DND-41 (cell line): ENCODE data around the gene PLEKHJ1.

Experiments used
- ATAC-seq: fragments of 200-7000 bp; cut with Tn5 transposase; 3 replicates; pipeline ENCODE4 v1.9.1; 2021; ENCODE audit warnings: low read depth; ENCODE audit not compliant: insufficient read depth
- DNase-seq: peaks from one replicate; pipeline ENCODE4 v3.0.0-alpha.2; 2020
- H2AFZ ChIP-seq: 2 replicates; pipeline ENCODE4 v1.6.0; 2012; ENCODE audit warnings: low read depth, low read length
- H3K27ac ChIP-seq: 2 replicates; pipeline ENCODE4 v1.5.1; 2012; ENCODE audit warnings: low read length, inconsistent platforms
- H3K27me3 ChIP-seq: fragments of 200-600 bp; sonication (generic); 2 replicates; pipeline ENCODE4 v1.6.0; 2012; ENCODE audit warnings: low read length, mild to moderate bottlenecking, inconsistent platforms; ENCODE audit not compliant: insufficient read depth, poor library complexity
- H3K36me3 ChIP-seq: 2 replicates; pipeline ENCODE4 v1.5.1; 2012; ENCODE audit warnings: low read length, inconsistent platforms; ENCODE audit not compliant: insufficient read depth
- H3K4me1 ChIP-seq: 2 replicates; pipeline ENCODE4 v1.5.1; 2012; ENCODE audit warnings: mild to moderate bottlenecking, low read length; ENCODE audit not compliant: insufficient read depth
- H3K4me2 ChIP-seq: 2 replicates; pipeline ENCODE4 v1.6.0; 2012; ENCODE audit warnings: mild to moderate bottlenecking, moderate library complexity, low read length, inconsistent platforms; ENCODE audit not compliant: insufficient read depth
- H3K4me3 ChIP-seq, 2 experiments: fragments of 200-600 bp in 1 of 2; shearing (Covaris generic) in 1 of 2; 2 replicates each; pipeline ENCODE4 v1.5.1; 2012 to 2016; ENCODE audit warnings: inconsistent platforms in 2 of 2, low read length in 2 of 2, mild to moderate bottlenecking in 2 of 2, low read depth in 1 of 2, moderate library complexity in 1 of 2
- H3K79me2 ChIP-seq: 2 replicates; pipeline ENCODE4 v1.6.0; 2012; ENCODE audit warnings: low read length, inconsistent platforms; ENCODE audit not compliant: insufficient read depth
- H3K9ac ChIP-seq: 2 replicates; pipeline ENCODE4 v1.6.0; 2012; ENCODE audit warnings: low read depth, mild to moderate bottlenecking, inconsistent platforms, low read length, moderate library complexity
- H3K9me3 ChIP-seq: 2 replicates; pipeline ENCODE4 v1.5.1; 2012; ENCODE audit warnings: low read length, moderate library complexity, mild to moderate bottlenecking, inconsistent platforms; ENCODE audit not compliant: insufficient read depth, severe bottlenecking
- H4K20me1 ChIP-seq: 2 replicates; pipeline ENCODE4 v1.6.0; 2012; ENCODE audit warnings: low read length; ENCODE audit not compliant: insufficient read depth
- CTCF ChIP-seq: IDR thresholded peaks from 2 replicates; pipeline ENCODE4 v1.5.1; 2012; ENCODE audit warnings: borderline replicate concordance, low read length, moderate library complexity, mild to moderate bottlenecking; ENCODE audit not compliant: poor library complexity, severe bottlenecking; ENCODE audit errors: extremely low read depth
- EZH2 ChIP-seq: IDR thresholded peaks from 3 replicates; pipeline ENCODE4 v1.6.1; 2012; ENCODE audit warnings: borderline replicate concordance, low read depth, mild to moderate bottlenecking, moderate library complexity, low read length, inconsistent platforms; ENCODE audit not compliant: severe bottlenecking

The PLEKHJ1 gene

GRCh38 chr19:2275588-2276428 is 39.7 kb upstream of the PLEKHJ1 start:
- Histone ChIP-seq H3K4me1 (peaks cover 36% of the 10 kb centered on the region), H3K27ac (no peak overlapping the region), H3K9me3 (no peaks in the 10 kb centered on the region), H3K36me3 (peaks cover 45% of the 10 kb centered on the region), H3K9ac (no peak overlapping the region), H3K79me2 (peaks cover 50% of the 10 kb centered on the region), H3K27me3 (no peaks in the 10 kb centered on the region), H2AFZ (no peak overlapping the region), H4K20me1 (peaks cover 54% of the 10 kb centered on the region), H3K4me3 (no peak overlapping the region), H3K4me2 (no peak overlapping the region)
- DNase-seq: no peak
- no peak for TF ChIP-seq CTCF
- TF ChIP-seq EZH2: no peak
- no peak for ATAC-seq

GRCh38 chr19:2274931-2275535 is 38.9 kb upstream of the PLEKHJ1 start:
- no peaks in the 10 kb centered on the region for H3K9me3 ChIP-seq
- peaks cover 57% of the 10 kb centered on the region for H3K79me2 ChIP-seq
- H3K4me1 ChIP-seq: peaks cover 36% of the 10 kb centered on the region
- H3K4me3 ChIP-seq: no peak overlapping the region
- TF ChIP-seq CTCF (peak; percentile 61), EZH2 (no peak)
- no peak overlapping the region for H3K9ac ChIP-seq
- peaks cover 61% of the 10 kb centered on the region for H4K20me1 ChIP-seq
- no peak overlapping the region for H2AFZ ChIP-seq
- peak; percentile 49 for DNase-seq
- H3K27me3 ChIP-seq: no peaks in the 10 kb centered on the region
- ATAC-seq: no peak
- no peak overlapping the region for H3K4me2 ChIP-seq
- peaks cover 52% of the 10 kb centered on the region for H3K36me3 ChIP-seq
- no peak overlapping the region for H3K27ac ChIP-seq

GRCh38 chr19:2274185-2274711 is 38.1 kb upstream of the PLEKHJ1 start:
- Histone ChIP-seq H3K27me3 (no peaks in the 10 kb centered on the region), H3K36me3 (peaks cover 58% of the 10 kb centered on the region), H3K27ac (peak overlapping the region; percentile 73), H3K4me1 (peaks cover 36% of the 10 kb centered on the region), H4K20me1 (peaks cover 68% of the 10 kb centered on the region), H3K4me3 (peak overlapping the region in 1 of 2 experiments; percentile 100; a peak in 2 of 4 replicates), H3K9ac (peak overlapping the region; percentile 100), H2AFZ (no peak overlapping the region), H3K79me2 (peaks cover 65% of the 10 kb centered on the region), H3K9me3 (no peaks in the 10 kb centered on the region), H3K4me2 (peak overlapping the region; percentile 84)
- no peak for ATAC-seq
- TF ChIP-seq CTCF (no peak), EZH2 (no peak)
- no peak for DNase-seq
